Ovary (tissue), 3 donors: ENCODE results near the gene TMEM156.

Experiments used
- EP300 ChIP-seq: sonication (generic); formaldehyde crosslinking; IDR thresholded peaks from one replicate; pipeline ENCODE4 v1.6.1; 2017; ENCODE audit warnings: antibody characterized with exemption
- POLR2A ChIP-seq: fragments of 450-650 bp; IDR thresholded peaks from one replicate; pipeline ENCODE4 v1.6.1; 2017; ENCODE audit warnings: antibody characterized with exemption, mild to moderate bottlenecking, moderate library complexity
- TF ChIP-seq, protein P1 (sequence below), 3 donors: fragments of 450-650 bp in 2 of 3; fragments of 200-600 bp in 1 of 3; IDR thresholded peaks; one replicate each; pipeline versions ENCODE4 v1.5.1 to v1.8.0; 2016 to 2022; ENCODE audit warnings: antibody characterized with exemption in 3 of 3, mild to moderate bottlenecking in 1 of 3
- donor health status: DM: no; HTN: no; CAD: no.

DNA sequence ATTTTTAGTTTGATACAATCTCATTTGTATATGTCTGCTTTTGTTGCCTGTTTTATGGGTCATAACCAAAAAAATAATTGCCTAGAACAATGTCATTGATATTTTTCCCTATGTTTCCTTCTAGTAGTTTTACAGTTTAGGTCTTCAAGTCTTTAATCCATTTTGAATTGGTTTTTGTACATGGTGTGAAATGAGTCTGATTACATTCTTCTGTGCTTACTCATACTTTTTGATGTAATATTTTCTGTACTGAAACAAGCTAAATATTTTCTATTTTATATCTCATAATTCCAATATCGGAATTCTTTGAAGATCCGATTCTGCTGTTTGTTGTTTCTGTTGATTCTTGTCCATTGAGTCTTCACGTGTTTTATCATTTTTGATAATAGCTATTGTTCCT, 10.6 kb downstream of the TMEM156 start:
- TF ChIP-seq, protein P1, sequence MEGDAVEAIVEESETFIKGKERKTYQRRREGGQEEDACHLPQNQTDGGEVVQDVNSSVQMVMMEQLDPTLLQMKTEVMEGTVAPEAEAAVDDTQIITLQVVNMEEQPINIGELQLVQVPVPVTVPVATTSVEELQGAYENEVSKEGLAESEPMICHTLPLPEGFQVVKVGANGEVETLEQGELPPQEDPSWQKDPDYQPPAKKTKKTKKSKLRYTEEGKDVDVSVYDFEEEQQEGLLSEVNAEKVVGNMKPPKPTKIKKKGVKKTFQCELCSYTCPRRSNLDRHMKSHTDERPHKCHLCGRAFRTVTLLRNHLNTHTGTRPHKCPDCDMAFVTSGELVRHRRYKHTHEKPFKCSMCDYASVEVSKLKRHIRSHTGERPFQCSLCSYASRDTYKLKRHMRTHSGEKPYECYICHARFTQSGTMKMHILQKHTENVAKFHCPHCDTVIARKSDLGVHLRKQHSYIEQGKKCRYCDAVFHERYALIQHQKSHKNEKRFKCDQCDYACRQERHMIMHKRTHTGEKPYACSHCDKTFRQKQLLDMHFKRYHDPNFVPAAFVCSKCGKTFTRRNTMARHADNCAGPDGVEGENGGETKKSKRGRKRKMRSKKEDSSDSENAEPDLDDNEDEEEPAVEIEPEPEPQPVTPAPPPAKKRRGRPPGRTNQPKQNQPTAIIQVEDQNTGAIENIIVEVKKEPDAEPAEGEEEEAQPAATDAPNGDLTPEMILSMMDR (IDR thresholded peaks at IDR 0.05), result no peak
- TF ChIP-seq POLR2A (no peak), EP300 (no peak)
